ENCODE data around the gene PSMC5. TPM values are rescaled to one million over a fixed set of nuclear protein-coding genes. Genes with fewer than 3 reads are reported as not detected.

The PSMC5 gene
- total and polyA plus RNA-seq, 9 of the 15 experiments (the other 6 are each of a cell fraction or from before 2014, with no cell fraction given): 89.2 to 393 (median 161) TPM

DNA sequence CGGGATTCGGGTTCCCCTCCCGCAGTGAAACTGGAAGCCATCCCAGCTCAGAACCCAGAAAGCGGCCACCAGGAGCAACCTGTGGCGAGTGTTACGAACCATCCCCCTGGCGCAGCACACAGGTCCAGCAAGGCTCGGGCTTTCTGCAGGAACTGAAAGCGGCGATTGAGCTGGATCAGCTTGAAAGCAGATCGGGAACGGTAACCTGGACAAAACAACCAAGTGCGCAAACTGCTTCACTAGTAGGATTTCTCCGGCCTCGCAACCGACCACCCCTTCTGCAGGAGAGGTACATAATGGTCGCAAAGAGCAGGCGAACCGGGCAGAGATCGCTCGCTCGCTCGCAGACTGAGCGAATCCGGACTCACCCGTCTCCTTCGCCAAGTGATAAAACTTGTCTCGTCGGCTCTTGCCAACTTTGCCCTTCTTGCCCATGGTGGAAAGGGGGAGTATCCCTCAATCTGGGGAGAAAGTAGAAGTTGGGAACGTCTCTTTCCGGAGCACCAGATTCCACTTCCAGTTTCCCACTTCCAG, 696 bp upstream of the PSMC5 start (continued):
- TF ChIP-seq, protein P1, sequence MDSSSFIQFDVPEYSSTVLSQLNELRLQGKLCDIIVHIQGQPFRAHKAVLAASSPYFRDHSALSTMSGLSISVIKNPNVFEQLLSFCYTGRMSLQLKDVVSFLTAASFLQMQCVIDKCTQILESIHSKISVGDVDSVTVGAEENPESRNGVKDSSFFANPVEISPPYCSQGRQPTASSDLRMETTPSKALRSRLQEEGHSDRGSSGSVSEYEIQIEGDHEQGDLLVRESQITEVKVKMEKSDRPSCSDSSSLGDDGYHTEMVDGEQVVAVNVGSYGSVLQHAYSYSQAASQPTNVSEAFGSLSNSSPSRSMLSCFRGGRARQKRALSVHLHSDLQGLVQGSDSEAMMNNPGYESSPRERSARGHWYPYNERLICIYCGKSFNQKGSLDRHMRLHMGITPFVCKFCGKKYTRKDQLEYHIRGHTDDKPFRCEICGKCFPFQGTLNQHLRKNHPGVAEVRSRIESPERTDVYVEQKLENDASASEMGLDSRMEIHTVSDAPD (CRISPR knock-in tag; IDR thresholded peaks at IDR 0.05): peak; percentile 1; the same call in 1 of the 2 replicates
- TF ChIP-seq ZFP30 (CRISPR knock-in tag; IDR thresholded peaks at IDR 0.05; ENCODE audit: borderline replicate concordance) (no peak), FOS (IDR thresholded peaks at IDR 0.05; ENCODE audit: extremely low read depth, insufficient read length) (no peak), HNRNPK (IDR thresholded peaks at IDR 0.05; ENCODE audit: low read depth, low read length, poor library complexity, severe bottlenecking) (no peak), ZNF707 (CRISPR knock-in tag; conservative IDR thresholded peaks at IDR 0.05) (no peak), PRMT5 (CRISPR knock-in tag; IDR thresholded peaks at IDR 0.05) (no peak)
- TF ChIP-seq, protein P2, sequence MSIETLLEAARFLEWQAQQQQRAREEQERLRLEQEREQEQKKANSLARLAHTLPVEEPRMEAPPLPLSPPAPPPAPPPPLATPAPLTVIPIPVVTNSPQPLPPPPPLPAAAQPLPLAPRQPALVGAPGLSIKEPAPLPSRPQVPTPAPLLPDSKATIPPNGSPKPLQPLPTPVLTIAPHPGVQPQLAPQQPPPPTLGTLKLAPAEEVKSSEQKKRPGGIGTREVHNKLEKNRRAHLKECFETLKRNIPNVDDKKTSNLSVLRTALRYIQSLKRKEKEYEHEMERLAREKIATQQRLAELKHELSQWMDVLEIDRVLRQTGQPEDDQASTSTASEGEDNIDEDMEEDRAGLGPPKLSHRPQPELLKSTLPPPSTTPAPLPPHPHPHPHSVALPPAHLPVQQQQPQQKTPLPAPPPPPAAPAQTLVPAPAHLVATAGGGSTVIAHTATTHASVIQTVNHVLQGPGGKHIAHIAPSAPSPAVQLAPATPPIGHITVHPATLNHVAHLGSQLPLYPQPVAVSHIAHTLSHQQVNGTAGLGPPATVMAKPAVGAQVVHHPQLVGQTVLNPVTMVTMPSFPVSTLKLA (conservative IDR thresholded peaks at IDR 0.05): no peak

Data from K562 (cell line).